GM21515 (cell line): ENCODE results near the gene REPS1.
"Not testable (repeated sequence)": the region's sequence is repeated elsewhere in the genome, so short reads cannot be mapped to it uniquely, and the experiment has no call there.

ENCODE experiments used
- ATAC-seq: cut with Tn5 transposase; IDR thresholded peaks from one replicate; pipeline ENCODE4 v1.9.1; 2021; ENCODE audit not compliant: unreplicated experiment

The REPS1 gene

DNA sequence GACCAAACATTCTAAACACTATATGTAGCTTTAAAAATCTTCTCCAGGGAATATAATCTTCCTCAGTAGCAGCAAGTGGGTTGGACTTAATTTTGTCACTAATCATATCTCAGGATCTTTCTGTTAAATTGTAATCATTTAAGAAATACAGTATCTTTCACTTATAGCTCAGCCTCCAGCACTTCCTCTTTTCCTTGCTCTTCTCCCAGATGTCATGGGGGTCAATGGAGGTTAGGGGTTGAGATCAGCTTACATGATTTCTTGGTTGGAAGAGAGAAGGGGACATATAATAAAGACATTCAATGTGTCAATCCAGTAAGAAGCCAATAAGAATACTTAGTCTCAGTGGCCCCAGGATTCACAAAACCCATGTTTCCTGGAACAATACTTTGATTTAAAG is 15.7 kb upstream of the REPS1 start:
- no peak for ATAC-seq

GRCh38 chr6:138999949-139000725 is 12.1 kb upstream of the REPS1 start:
- no peak for ATAC-seq

DNA sequence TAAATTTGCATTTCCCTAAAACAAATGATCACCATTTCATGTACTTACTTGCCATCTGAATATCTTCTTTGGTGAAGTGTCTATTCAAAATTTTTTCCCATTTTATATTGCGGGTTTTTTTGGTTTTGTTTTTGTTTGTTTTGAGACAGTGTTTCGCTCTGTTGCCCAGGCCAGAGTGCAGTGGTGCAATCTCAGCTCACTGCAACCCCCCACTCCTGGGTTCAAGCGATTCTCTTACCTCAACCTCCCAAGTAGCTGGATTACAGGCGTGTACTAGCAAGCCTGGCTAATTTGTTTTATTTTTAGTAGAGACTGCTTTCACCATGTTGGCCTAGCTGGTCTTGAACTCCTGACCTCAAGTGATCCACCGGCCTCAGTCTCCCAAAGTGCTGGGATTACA is 9.1 kb upstream of the REPS1 start:
- ATAC-seq: no peak

DNA sequence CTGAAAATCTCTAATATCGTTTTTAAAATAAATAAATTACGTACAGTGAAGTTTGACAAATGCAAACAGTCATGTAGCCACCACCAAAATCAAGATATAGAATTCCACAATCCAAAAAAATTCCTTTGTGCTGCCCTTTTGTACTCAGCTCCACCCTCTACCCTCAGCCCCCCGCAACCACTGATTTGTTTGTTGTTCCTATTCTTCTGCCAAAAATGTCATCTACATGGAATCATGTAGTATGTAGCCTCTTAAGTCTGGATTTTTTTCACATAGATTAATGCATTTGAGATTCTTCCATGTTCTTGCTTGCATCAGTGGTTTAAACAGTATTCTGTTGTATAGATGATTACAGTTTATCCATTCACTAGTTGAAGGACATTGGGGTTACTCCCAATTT is 8.5 kb upstream of the REPS1 start:
- ATAC-seq: no peak

- not testable (repeated sequence) for ATAC-seq
These were observed 5.4 kb upstream of the REPS1 start for GRCh38 chr6:138993410-138993809.

- ATAC-seq: not testable (repeated sequence)
These were observed 4.9 kb upstream of the REPS1 start for GRCh38 chr6:138992965-138993364.

- no peak for ATAC-seq
These were observed 3.2 kb upstream of the REPS1 start for GRCh38 chr6:138991206-138991605.

GRCh38 chr6:138989098-138989983 is 1.3 kb upstream of the REPS1 start:
- no peak for ATAC-seq

GRCh38 chr6:138988469-138988834 is 399 bp upstream of the REPS1 start:
- peak; percentile 7 for ATAC-seq

DNA sequence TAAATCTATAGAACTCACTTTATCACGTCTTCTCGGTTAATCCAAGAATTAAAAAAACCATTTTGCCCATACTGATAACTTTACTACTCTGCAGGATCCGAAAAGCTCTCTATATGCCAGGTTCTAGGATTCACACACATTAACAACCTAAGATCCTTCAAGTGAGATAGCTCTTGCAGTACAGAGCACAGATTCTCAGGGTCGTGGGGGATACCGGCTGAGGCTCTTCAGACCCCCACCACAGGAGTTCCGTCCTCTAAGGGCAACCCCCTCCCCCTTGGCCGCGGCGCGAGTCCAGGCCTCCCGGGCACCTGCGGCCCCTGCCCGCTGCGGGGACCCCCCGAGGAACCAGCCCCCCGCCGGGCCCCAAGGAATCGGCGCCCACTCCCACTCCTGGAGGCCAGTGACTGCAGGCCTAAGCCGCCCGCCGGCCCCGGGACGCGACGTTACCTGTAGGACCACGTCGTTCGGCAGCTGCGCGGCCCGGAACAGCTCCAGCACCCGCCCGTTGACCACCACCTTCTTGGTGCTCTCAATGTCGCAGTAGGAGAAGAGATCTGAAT is 892 bp downstream of the REPS1 start:
- peak; percentile 0 for ATAC-seq

DNA sequence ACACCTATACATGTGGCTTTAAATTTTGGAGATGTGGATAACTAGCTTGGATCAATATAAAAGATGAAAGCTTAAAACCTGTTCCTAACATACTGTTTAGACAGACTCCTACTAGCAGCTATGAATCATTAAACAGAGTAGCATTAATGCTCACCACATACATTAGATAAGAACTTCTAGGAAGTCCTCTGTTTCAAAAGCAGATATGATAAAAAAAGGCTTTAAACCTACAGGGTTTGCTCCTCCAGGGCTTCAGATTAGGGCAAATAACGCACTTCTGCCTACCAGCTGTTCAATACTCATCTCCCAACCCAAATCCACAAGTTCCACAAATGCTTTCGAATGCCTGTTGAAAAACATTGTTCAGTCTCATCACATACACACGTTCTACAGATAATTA is 1.5 kb downstream of the REPS1 start:
- ATAC-seq: no peak

GRCh38 chr6:138981416-138981815 is 6.6 kb downstream of the REPS1 start:
- no peak for ATAC-seq

DNA sequence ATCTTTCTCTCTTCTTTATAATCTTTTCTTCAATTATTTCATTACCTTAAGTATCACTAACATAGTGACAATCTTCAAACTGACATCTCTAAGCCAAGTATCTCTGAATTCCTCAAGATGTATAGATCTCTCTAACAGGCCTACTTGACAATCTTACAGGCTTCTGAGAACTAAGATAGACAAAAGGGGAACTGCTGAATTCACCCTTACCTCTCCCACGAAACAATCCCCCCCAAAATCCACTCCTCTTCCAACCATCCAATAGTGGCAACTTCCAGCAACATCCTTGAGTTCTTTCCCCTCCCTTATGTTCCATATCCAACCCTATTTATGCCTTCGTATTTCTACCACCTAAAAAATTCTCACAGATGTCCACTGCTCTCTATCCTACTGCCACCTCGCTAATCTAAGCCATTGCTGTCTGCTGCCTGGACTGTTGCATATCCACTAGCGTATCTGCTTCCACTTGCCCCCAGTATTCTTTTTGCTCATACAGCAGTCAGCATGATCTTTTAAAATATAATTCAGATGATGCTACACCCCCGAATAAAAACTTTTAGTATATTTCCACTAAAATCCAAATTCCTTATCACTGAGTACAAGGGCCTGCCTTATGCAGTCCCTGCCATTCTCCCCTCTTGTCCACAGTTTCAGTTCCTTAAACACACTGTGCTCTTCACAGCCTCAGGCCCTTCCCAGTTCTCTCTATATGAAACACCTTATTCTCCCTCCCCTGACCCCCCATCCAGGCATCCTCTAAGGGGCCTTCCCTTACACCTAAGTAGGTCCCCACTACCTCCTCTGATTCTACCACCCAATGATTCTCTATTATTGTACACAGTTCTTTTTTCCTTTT is 8.0 kb downstream of the REPS1 start:
- no peak for ATAC-seq

DNA sequence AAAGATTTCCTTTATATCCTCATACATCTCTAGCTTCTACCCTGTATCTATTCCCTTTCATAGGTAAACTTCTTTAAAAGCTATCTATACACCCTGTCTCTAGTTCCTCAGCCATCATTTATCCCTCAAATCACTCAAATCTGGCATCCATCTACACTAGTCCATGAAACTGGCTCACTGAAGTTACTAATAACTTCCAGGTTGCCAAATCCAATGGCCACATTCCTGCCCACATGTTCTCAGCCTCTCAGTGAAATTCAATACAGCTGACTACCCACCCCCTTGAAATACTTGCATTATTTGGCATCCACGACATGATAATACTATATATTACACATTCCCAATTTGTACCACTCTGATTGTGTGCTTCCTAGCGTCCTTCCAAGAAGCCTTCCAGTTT is 8.7 kb downstream of the REPS1 start:
- ATAC-seq: no peak

DNA sequence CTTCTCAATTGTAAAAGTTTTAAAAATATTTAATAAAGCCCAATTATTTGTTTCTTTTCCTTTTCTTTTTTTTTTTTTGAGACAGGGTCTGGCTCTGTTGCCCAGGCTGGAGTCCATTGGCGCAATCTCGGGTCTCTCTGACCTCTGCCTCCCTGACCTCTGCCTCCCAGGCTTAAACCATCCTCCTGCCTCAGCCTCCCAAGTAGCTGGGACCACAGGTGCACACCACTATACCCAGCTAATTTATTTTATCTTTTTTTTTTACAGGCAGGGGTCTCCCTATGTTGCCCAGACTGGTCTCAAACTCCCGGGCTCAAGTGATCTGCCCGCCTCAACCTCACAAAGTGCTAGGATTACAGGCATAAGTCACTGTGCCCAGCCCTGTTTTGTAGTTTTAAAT is 9.8 kb downstream of the REPS1 start:
- ATAC-seq: no peak

DNA sequence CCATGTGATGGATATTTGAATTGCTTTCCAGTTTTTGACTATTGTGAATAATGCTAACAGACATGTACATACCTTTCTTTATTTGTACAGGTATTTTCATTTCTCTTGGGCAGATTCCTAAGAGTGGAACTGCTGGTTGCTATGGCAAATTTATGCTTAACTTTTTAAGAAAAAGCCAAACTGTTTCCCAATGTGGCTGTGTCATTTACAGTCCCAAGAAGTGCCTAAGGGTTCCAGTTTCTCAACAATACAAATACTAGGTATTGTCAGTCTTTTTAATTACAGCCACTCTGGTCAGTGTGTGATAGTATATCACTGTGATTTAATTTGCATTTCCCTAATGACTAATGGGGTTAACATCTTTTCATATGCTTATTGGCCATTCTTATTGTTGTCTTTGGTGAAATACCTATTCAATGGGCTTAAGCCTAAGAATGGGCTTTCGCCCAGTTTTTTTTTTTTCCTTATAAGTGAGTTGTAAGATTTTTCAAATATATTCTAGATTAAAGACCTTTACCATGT is 10.3 kb downstream of the REPS1 start:
- ATAC-seq: no peak

- no peak for ATAC-seq
These were observed 10.8 kb downstream of the REPS1 start for GRCh38 chr6:138977242-138977641.

DNA sequence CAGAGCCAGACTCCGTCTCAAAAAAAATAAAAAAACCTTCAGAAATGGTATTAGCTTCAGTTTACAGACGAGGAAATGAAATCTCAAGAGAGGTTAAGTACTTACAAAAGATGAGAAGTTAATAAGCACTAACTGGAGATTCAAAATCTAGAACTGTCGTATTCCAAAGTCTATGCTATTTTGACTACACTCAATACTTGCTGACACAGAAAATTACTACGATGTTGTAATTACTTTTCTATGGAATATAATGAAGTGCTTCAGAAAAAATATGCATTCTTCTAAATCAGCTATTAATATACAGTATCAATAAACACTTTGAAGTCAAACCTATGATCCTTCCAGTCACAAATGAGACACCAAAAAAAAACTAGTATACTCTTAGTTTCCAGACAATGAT is 12.2 kb downstream of the REPS1 start:
- ATAC-seq: no peak

DNA sequence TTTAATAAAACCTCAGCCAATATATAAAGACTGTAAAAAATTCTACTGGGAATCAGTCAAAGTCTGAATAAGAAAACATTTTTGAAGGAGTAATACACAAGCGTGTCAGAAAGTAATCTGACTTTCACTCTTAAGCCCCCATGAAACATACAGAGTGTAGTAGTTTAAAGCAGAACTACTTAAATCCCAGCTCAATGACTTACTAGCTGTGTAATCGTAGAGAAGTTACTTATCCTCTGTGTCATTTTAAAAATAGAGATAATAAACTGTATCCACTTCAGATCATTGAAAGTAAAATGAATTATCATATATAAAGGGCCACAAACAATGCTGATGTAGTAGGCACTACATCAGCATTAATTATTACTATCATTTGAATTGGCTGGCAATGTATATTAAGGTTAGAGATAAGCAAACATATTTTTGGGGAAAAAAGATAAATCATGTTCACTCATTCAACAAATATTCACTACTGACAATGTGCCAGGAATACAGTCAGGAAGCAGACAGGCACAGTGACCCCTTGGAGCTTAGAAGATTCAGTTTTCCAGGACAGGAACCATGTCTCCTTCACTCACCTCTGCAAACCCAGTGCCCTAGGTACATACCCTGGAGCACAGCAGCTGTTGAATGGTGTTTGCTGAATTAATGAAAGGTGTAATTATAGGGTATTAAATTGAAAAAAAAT is 14.4 kb downstream of the REPS1 start:
- no peak for ATAC-seq

DNA sequence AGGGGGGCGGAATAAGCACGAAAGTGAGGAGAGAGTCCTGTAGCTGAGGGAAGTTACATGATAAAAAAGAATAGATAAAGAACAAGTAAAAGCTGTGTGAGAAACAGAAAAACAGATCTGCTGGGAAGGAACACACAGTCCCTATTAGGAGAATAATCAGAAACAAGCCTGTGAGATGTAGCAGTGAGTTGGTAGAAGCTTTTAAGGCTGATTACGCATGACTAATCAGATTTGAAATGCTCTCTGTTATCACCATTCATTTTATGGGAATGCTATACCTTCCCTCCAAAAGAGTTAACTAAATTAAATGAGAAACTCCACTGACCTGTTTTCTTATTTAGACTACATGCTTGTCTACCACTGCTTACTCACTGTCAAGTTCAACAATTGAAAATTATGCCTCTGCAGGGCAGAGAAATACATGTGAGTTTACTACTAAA is 15.8 kb downstream of the REPS1 start:
- no peak for ATAC-seq
